K562 (cell line): ENCODE measurements around the gene FSHR. TPM values are rescaled to one million over a fixed set of nuclear protein-coding genes. Genes with fewer than 3 reads are reported as not detected.

Experiments
- ATAC-seq: fragments of 200-7000 bp; cut with Tn5 transposase; 3 replicates; pipeline ENCODE4 v1.9.1; 2020; ENCODE audit warnings: moderate library complexity
- BruUV-seq: library from RNA; stranded (reverse); fragments of 400-500 nt; replicated peaks from 2 replicates; lab custom pipeline; 2021; lab: Mats Ljungman, UMichigan
- CTCF ChIA-PET: fragments of 300-600 bp; formaldehyde crosslinking; extraction: SDS; loops from one replicate; lab custom pipeline; 2021; ENCODE audit warnings: low intra/inter-chr PET ratio; lab: Yijun Ruan, JAX
- POLR2A ChIA-PET: fragments of 300-600, 350-650 bp; sonication (Branson Sonifier 250); formaldehyde crosslinking; extraction: SDS; loops from one replicate; lab custom pipeline; 2021; ENCODE audit warnings: antibody characterized with exemption, inconsistent platforms; lab: Yijun Ruan, JAX
- DNase-seq, 4 experiments: peaks; one replicate each; pipeline versions ENCODE4 v3.0.0 to v3.0.0-alpha.2; 2011 to 2018; ENCODE audit warnings: low spot score in 3 of 4, mixed read lengths in 3 of 4; ENCODE audit errors: extremely low read depth in 1 of 4
- FAIRE-seq: peaks from 2 replicates; lab custom pipeline; 2011; peaks lifted over from hg19 to GRCh38; lab: Jason Lieb, UNC
- H2AFZ ChIP-seq: 2 replicates; pipeline ENCODE4 v1.6.0; 2011; ENCODE audit warnings: low read depth, low read length, control low read depth, inconsistent platforms
- H3K27ac ChIP-seq: fragments of 200-600 bp; 3 replicates; pipeline ENCODE4 v1.8.0; 2011; ENCODE audit warnings: low read depth, mild to moderate bottlenecking, control low read depth, inconsistent platforms, low read length, moderate library complexity, mixed read lengths; ENCODE audit errors: extremely low read depth
- H3K27me3 ChIP-seq, 2 experiments: fragments of 300-600 bp in 1 of 2; 2 replicates in 1 of 2; 3 replicates in 1 of 2; pipeline versions ENCODE4 v1.6.0 to v1.8.0; 2011; ENCODE audit warnings: inconsistent platforms in 2 of 2, low read length in 2 of 2, mild to moderate bottlenecking in 1 of 2, mixed read lengths in 1 of 2, moderate library complexity in 1 of 2; ENCODE audit not compliant: control insufficient read depth in 2 of 2, insufficient read depth in 2 of 2
- H3K36me3 ChIP-seq: fragments of 300-600 bp; 3 replicates; pipeline ENCODE4 v1.8.0; 2011; ENCODE audit warnings: mild to moderate bottlenecking, low read length, inconsistent platforms; ENCODE audit not compliant: control insufficient read depth, insufficient read depth
- H3K4me1 ChIP-seq, 2 experiments: fragments of 200-600 bp in 1 of 2; replicated peaks in 1 of 2; 2 replicates in 1 of 2; 3 replicates in 1 of 2; pipeline versions ENCODE4 v1.5.1 to v1.8.0; 2011; ENCODE audit warnings: inconsistent platforms in 2 of 2, low read length in 2 of 2, mild to moderate bottlenecking in 1 of 2, mixed read lengths in 1 of 2, moderate library complexity in 1 of 2; ENCODE audit not compliant: control insufficient read depth in 2 of 2, insufficient read depth in 2 of 2
- H3K4me2 ChIP-seq: 2 replicates; pipeline ENCODE4 v1.6.1; 2011; ENCODE audit warnings: low read length, control low read depth, inconsistent platforms, mixed read lengths; ENCODE audit not compliant: insufficient read depth
- H3K4me3 ChIP-seq: fragments of 200-600 bp; sonication (generic), shearing (Covaris generic); 2 replicates; pipeline ENCODE4 v1.5.1; 2016; ENCODE audit warnings: control low read depth, inconsistent platforms
- H3K79me2 ChIP-seq: fragments of 200-600 bp; 3 replicates; pipeline ENCODE4 v1.8.0; 2011; ENCODE audit warnings: low read length, inconsistent platforms; ENCODE audit not compliant: control insufficient read depth, insufficient read depth
- H3K9ac ChIP-seq, 2 experiments: 2 replicates each; pipeline versions ENCODE4 v1.6.0 to v1.6.1; 2011; ENCODE audit warnings: low read depth in 2 of 2, low read length in 2 of 2, control low read depth in 1 of 2, inconsistent platforms in 1 of 2, mild to moderate bottlenecking in 1 of 2, mixed read lengths in 1 of 2; ENCODE audit not compliant: insufficient read depth in 1 of 2
- H3K9me1 ChIP-seq: one replicate; pipeline ENCODE4 v1.6.0; 2011; ENCODE audit warnings: inconsistent platforms, mild to moderate bottlenecking, low read length, moderate library complexity; ENCODE audit not compliant: control insufficient read depth, insufficient read depth
- H3K9me3 ChIP-seq: replicated peaks from 2 replicates; pipeline ENCODE4 v1.5.1; 2011; ENCODE audit warnings: low read depth, low read length, inconsistent platforms; ENCODE audit not compliant: control insufficient read depth, insufficient read depth
- H4K20me1 ChIP-seq: replicated peaks from 2 replicates; pipeline ENCODE4 v1.6.1; 2011; ENCODE audit warnings: low read length, inconsistent platforms, mixed read lengths; ENCODE audit not compliant: control insufficient read depth, insufficient read depth
- C11orf30 ChIP-seq: fragments of 450-650 bp; IDR thresholded peaks from 2 replicates; pipeline ENCODE4 v1.6.1; 2016; ENCODE audit warnings: low read depth, mild to moderate bottlenecking
- CBFA2T3 ChIP-seq: fragments of 450-650 bp; IDR thresholded peaks from 2 replicates; pipeline ENCODE4 v1.6.1; 2017
- ETV5 ChIP-seq: sonication (generic); formaldehyde crosslinking; IDR thresholded peaks from 2 replicates; pipeline ENCODE4 v1.4.0; 2020; ENCODE audit warnings: low read depth, mild to moderate bottlenecking, missing genetic modification reagents
- FUS ChIP-seq: fragments of 200-400 bp; formaldehyde crosslinking; optimal IDR thresholded peaks from 2 replicates; pipeline ENCODE3; 2017; ENCODE audit warnings: low read depth, low read length
- HNRNPK ChIP-seq: fragments of 200-400 bp; formaldehyde crosslinking; IDR thresholded peaks from one replicate; pipeline ENCODE4 v1.6.1; 2018; ENCODE audit warnings: mild to moderate bottlenecking, low read depth, low read length; ENCODE audit not compliant: poor library complexity, severe bottlenecking
- MAFF ChIP-seq: IDR thresholded peaks from 2 replicates; pipeline ENCODE4 v1.6.1; 2012; ENCODE audit warnings: low read length, improper control_type of control experiment
- MAFG ChIP-seq: fragments of 450-650 bp; conservative IDR thresholded peaks from 2 replicates; pipeline ENCODE4 v1.6.1; 2016; ENCODE audit warnings: missing genetic modification characterization, missing compliant biosample characterization
- MAFK ChIP-seq: IDR thresholded peaks from 2 replicates; pipeline ENCODE4 v1.6.1; 2011; ENCODE audit warnings: low read length, improper control_type of control experiment
- MTF1 ChIP-seq: fragments of 250-450 bp; sonication (Bioruptor Pico); IDR thresholded peaks from 2 replicates; pipeline ENCODE4 v1.9.0; 2021; ENCODE audit warnings: moderate library complexity, mild to moderate bottlenecking, inconsistent platforms, borderline replicate concordance
- RBM25 ChIP-seq: fragments of 200-400 bp; formaldehyde crosslinking; IDR thresholded peaks from 2 replicates; pipeline ENCODE4 v1.6.1; 2018; ENCODE audit warnings: low read length, low read depth, moderate library complexity; ENCODE audit not compliant: severe bottlenecking
- RBM34 ChIP-seq: fragments of 200-400 bp; formaldehyde crosslinking; IDR thresholded peaks from 2 replicates; pipeline ENCODE4 v1.6.1; 2018; ENCODE audit warnings: low read length, borderline replicate concordance; ENCODE audit not compliant: insufficient read depth
- ZNF316 ChIP-seq: fragments of 450-650 bp; IDR thresholded peaks from 2 replicates; pipeline ENCODE4 v1.6.1; 2016
- WGBS: fragments of 100-300 bp; shearing (Covaris generic); methylation state at CpG from one replicate; pipeline ENCODE4 v1.1.6; 2016; ENCODE audit warnings: low coverage, mixed read lengths; ENCODE audit not compliant: insufficient coverage; ENCODE audit errors: missing lambda C conversion rate; 5-methylcytosine and 5-hydroxymethylcytosine counted together
- in situ Hi-C: fragments of 300-500 bp; cut with MboI; formaldehyde crosslinking; loops from 4 replicates; pipeline ENCODE4 v1.15.0; 2018; ENCODE audit warnings: inconsistent platforms, mixed read lengths
- intact Hi-C: fragments of 100-400 bp; cut with micrococcal nuclease; formaldehyde crosslinking; loops from 2 replicates; pipeline ENCODE4 v1.14.2; 2022
- polyA plus RNA-seq, 8 experiments: library from polyadenylated mRNA; depleted of rRNA in 4 of 8; stranded (reverse) in 5 of 8; unstranded in 3 of 8; fragments of >200 nt; fragmentation: Nextera tagmentation in 2 of 8; fragmentation: Illumina TruSeq in 1 of 8; extraction: Ambion mirVana in 2 of 8; extraction: Trizol in 1 of 8; gene quantifications; 2 replicates each; pipeline versions ENCODE4 v1.2.1 to v1.2.3, GENCODE V29; 2011 to 2014; ENCODE audit warnings: inconsistent platforms in 1 of 8, missing spikeins in 1 of 8
- total RNA-seq, 7 experiments: library from RNA; depleted of rRNA in 6 of 7; stranded (reverse); fragments of >200 nt in 6 of 7; fragmentation: Illumina TruSeq in 2 of 7; extraction: Trizol in 2 of 7; gene quantifications; 2 replicates each; pipeline versions ENCODE4 v1.2.1 to v1.2.3, GENCODE V29; 2011 to 2021; ENCODE audit warnings: low replicate concordance in 1 of 7

The FSHR gene
- total and polyA plus RNA-seq, 9 of the 15 experiments (the other 6 are each of a cell fraction or from before 2014, with no cell fraction given): not detected

DNA sequence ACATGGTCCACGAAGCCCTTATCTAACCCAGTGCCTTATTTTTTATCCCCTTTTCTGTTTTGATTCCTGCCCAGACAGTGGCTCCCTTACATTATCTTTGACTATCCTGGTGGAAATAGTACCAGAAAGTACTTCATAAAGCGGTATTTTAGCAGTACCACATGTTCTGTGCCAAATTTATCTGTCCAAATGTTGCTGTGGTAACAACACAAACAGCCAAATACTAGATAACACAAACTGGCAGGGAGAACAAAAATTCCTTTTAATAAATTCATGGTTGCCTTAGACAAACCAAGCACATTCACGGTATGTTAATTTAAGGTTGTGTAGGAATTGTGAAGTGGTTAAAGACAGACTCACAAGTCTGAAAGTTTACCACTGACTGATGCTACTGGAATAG lies 210.9 kb downstream of the FSHR start (continued):
- TF ChIP-seq RBM25: no peak
- TF ChIP-seq, all 486 proteins: peak for 0

DNA sequence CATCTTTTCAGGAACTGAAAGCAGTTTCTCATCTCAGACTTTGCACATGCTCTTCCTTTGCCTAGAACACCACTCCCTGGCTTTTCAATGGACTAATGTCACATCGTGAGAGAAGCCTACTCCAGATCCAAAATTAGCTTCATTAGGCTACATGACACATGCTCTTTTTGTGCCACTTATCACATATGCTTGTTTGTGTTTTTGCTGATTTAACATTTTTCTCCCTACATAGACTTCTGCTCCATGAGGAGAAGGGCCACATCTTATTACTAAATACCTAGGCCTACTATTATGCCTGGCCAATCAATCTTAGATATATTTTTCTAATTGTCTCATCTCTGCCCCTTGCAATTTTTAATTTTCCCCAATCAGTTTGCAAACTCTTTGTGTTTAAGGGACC lies 212.4 kb downstream of the FSHR start:
- no peak overlapping the region for H3K4me3 ChIP-seq
- no peak for FAIRE-seq
- no peaks in the 10 kb centered on the region for H3K27me3 ChIP-seq
- H2AFZ ChIP-seq: no peak overlapping the region
- no peak overlapping the region for H3K27ac ChIP-seq
- no peaks in the 10 kb centered on the region for H3K9me3 ChIP-seq
- H3K9ac ChIP-seq: no peak overlapping the region
- TF ChIP-seq RBM34 (no peak), ZNF316 (peak; percentile 66; the same call in 1 of the 2 replicates), MAFG (tag) (peak; percentile 63), FUS (no peak), MAFF (peak; percentile 50), HNRNPK (no peak), C11orf30 (peak; percentile 59; the same call in 1 of the 2 replicates), ETV5 (no peak), MAFK (peak; percentile 36; the same call in 1 of the 2 replicates), CBFA2T3 (no peak), MTF1 (no peak)
- H3K4me1 ChIP-seq: no peaks in the 10 kb centered on the region
- CTCF ChIA-PET: no interaction called here
- intact Hi-C loops: loop anchor here (10.0 kb wide), 1 partner anchor 1203 kb away; no protein-coding TSS in a partner anchor
- no TSS peak for BruUV-seq
- H3K36me3 ChIP-seq: no peaks in the 10 kb centered on the region
- no peak for ATAC-seq
- no peaks in the 10 kb centered on the region for H3K9me1 ChIP-seq
- POLR2A ChIA-PET: no interaction called here
- DNase-seq: no peak
- H4K20me1 ChIP-seq: no peaks in the 10 kb centered on the region
- in situ Hi-C loops: no loop called here
- no peak overlapping the region for H3K4me2 ChIP-seq
- H3K79me2 ChIP-seq: no peaks in the 10 kb centered on the region
- WGBS: 0% methylated on average over 1 of the region's 1 CpG
